T-helper 1 cell treated with Interleukin-12 subunit alpha and Interleukin-12 subunit beta and Interleukin-4 antibody, amounts not matched to agents 30 ng/mL and 1 ng/mL, for 36 hours (primary cell): Measurements from ENCODE around the gene TMEM87A. TPM values are rescaled to one million over a fixed set of nuclear protein-coding genes. Genes with fewer than 3 reads are reported as not detected.
"Not testable (repeated sequence)": the region's sequence is repeated elsewhere in the genome, so short reads cannot be mapped to it uniquely, and the experiment has no call there.

Source experiments
- intact Hi-C: fragments of 100-400 bp; cut with micrococcal nuclease; formaldehyde crosslinking; loops from one replicate; pipeline ENCODE4 v1.15.1; 2024
- total RNA-seq: library from RNA; stranded (reverse); gene quantifications from 2 replicates; pipeline ENCODE4 v1.2.3, GENCODE V29; 2022

Gene TMEM87A, protein sequence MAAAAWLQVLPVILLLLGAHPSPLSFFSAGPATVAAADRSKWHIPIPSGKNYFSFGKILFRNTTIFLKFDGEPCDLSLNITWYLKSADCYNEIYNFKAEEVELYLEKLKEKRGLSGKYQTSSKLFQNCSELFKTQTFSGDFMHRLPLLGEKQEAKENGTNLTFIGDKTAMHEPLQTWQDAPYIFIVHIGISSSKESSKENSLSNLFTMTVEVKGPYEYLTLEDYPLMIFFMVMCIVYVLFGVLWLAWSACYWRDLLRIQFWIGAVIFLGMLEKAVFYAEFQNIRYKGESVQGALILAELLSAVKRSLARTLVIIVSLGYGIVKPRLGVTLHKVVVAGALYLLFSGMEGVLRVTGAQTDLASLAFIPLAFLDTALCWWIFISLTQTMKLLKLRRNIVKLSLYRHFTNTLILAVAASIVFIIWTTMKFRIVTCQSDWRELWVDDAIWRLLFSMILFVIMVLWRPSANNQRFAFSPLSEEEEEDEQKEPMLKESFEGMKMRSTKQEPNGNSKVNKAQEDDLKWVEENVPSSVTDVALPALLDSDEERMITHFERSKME
- 44.2 and 47.0 TPM in 2 replicates for total RNA-seq

DNA sequence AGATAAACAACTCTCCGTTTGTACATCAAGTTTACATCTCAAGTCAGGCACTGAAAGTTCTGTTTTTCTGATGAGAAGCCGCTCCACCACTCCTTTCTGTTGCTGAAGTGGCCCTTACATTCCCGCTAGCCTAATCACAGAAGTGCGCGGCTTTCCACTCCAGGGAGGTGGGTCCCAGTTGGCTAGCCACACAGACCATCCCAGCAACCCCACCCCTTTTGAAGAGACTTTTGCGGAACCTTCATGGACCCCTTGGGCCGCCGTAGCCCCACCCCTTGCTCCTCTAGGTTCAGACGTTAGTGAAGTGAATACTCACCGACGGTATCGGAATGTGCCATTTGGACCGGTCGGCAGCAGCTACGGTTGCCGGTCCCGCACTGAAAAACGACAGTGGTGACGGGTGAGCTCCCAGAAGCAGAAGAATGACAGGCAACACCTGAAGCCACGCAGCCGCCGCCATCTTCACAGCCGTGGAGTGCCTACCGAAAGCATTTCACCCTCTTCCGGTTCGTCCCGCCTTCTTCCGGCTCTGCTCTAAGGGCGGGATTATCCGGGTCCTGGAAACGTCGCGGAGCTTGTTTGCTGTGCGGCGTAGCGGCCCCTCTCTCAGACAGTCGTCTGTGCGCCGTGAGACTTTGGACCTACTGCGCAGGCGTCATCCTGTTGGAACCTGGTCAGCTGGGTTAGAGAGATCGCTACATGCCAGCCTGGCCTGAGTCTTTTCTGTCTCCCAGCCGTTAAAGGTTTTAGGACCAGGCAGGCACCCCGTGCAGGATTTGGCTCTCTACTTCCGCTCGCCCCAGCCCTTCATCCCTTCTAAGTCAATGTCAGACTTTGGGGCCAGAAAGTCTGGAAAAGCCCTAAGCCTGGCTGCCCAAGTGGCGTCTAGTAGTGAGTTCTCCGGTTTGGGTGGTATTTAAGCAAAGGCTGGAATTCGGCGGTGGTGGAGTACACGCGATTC is at the start of gene TMEM87A, which contains the start of gene GANC:
Gene TMEM87A (minus strand): TSS at position 495 of the 961 bp plus-strand sequence. CDS start 35 bp downstream, at position 460.
Gene GANC (plus strand): TSS at position 263 of the 961 bp plus-strand sequence. CDS start 1,281 bp downstream, outside the sequence.
- intact Hi-C loops = loop anchor here (1.0 to 10.0 kb wide), 22 partner anchors 30 to 1552 kb away; partner anchors contain the start of genes CDAN1, CHP1, EHD4 and EXD1

DNA sequence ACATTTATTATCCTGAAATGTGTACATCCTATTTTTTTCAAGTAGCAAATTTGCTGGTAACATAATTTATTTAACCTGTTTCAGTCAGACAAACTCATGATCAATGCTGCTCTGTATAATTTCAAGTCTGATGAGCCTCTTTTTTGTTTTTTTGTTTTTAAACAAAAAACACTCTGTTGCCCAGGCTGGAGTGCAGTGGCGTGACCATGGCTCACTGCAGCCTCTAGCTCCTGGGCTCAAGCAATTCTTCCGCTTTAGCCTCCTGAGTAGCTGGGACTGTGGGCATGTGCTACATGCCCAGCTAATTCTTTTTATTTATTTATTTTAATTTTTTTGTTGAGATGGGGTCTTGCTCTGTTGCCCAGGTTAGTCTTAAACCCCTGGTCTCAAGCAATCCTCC is 46.0 kb upstream of the TMEM87A start:
- intact Hi-C loops = no loop called here

DNA sequence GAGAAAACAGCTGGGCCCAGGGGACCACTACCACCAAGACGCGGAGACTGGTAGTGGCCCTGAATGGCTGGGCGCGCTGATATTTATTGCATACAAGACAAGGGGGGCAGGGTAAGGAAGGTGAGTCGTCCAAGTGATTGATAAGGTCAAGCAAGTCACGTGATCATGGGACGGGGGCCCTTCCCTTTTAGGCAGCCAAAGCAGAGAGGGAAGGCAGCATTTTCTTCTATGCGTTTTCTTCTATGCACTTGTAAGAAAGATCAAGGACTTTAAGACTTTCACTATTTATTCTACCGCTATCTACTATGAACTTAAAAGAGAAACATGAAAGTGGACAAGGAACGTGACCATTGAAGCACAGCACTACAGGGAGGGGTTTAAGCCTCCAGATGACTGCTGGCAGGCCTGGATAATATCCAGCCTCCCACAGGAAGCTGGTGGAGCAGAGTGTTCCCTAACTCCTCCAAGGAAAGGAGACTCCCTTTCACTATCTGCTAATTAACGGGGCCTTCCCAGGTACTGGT is 43.1 kb upstream of the TMEM87A start:
- intact Hi-C loops = not testable (repeated sequence)

DNA sequence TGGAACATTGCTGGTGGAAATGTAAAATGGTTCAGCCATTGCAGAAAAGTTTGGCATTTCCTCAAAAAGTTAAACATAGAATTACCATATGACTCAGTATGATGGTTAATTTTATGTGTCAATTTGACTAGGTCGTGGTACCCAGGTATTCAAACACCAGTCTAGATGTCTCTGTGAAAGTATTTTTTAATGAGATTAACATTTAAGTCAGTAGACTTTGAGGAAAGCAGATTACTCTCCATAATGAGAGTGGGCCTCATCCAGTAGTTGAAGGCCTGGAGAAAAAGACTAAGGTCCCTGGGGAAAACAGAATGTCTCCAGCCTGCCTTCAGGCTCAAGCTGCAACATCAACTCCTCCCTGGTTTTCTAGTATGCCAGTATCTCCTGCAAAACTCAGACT is 42.3 kb upstream of the TMEM87A start:
- intact Hi-C loops = no loop called here

DNA sequence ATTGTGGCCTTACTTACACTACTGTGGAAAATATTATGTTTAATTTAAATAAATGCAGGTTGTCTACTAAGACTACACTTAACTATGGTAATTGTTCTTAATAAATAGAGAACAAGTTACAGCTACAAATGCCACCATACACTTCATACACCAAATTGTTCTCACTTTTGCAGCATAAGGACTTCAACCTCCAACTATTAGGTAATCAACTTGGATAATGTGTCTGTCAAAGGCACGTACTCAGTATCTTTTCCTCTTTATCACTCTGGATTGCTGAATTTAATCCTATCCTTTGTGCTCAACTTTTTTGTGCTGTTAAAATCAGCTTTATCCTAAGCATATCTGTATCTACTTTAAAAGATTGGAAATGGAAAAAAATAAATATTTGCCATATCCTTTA is 41.6 kb upstream of the TMEM87A start:
- intact Hi-C loops = no loop called here

DNA sequence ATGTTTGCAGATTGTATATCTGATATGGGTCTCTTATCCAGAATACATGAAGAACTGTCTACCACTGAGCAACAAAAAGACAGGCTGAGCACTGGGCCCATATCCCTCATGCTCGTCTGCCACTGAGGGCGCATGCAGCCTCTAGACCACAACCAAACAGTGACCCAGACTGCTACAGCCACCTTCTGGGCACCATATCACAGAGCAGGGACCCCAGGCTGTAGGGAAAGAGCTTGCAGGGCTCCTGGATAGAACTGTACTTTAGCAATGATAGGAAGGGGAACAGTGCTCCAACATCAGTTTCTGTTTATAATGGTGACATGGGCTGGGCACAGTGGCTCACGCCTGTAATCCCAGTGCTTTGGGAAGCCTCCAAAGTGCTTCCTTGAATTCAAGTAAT is 40.2 kb upstream of the TMEM87A start:
- intact Hi-C loops = no loop called here

DNA sequence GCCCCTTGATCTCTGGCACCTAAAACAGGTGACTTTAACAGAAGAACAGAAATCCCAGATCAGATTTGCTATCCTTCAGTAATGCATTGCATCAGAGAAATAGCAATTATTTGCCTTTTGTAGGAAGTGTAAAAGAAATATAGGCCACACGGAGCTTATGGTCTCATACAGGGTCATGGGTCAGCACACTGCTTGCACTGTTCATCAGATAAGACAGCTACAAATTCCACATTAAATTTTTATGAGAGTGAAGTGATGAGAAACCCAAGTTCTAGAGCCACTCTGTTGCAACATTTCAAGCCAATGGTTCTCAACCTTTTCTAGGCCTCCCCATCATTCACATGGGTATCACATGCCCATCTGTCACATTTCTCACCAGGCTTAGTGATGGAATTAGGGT is 33.4 kb upstream of the TMEM87A start:
- intact Hi-C loops = no loop called here

DNA sequence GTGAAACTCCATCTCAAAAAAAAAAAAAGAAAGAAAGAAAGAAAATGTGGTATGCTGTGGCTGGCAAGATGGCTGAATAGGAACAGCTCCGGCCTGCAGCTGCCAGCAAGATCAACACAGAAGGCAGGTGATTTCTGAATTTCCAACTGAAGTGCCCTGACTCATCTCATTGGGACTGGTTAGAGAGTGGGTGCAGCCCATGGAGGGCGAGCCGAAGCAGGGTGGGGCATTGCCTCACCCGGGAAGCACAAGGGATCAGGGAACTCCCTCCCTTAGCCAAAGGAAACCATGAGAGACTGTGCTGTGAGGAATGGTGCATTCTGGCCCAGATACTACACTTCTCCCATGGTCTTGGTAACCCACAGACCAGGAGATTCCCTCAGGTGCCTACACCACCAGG is 27.8 kb upstream of the TMEM87A start:
- intact Hi-C loops = not testable (repeated sequence)

DNA sequence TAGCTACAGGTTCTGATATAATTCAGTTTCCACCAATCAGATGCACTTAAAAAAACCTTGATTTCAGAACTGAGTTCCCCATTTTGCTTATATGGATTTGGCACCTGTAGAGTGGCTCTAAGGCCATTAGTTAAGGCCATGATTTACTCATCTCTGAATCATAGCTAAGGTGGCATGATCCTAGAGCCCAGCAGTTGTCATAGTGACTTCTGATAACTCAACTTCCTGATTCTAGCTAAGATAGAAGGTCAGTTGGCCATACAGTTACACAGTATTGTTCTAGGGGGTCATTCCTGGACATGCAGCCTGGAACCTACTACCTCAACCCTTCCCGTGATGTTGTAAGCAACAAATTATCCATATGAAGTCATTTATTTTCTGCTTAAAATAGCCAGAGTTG is 15.9 kb upstream of the TMEM87A start:
- intact Hi-C loops = no loop called here

DNA sequence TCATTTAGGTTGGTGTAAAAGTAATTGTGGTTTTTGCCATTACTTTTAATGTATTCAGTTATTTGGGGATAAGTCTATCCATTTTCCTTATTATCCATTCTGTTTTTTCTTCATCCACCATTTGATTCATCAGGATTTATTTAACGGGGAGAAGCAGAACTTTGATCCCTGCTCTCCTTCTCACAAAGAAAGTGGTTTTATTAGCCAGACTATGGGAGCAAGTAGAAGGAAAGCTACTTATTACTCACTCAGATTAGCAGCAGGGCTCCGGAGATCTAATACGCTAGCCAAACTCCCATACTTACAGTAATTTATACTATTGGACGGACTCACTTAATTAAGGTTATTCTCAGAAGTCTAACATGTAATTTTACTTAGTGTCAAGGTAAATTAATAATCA is 14.7 kb upstream of the TMEM87A start:
- intact Hi-C loops = no loop called here

DNA sequence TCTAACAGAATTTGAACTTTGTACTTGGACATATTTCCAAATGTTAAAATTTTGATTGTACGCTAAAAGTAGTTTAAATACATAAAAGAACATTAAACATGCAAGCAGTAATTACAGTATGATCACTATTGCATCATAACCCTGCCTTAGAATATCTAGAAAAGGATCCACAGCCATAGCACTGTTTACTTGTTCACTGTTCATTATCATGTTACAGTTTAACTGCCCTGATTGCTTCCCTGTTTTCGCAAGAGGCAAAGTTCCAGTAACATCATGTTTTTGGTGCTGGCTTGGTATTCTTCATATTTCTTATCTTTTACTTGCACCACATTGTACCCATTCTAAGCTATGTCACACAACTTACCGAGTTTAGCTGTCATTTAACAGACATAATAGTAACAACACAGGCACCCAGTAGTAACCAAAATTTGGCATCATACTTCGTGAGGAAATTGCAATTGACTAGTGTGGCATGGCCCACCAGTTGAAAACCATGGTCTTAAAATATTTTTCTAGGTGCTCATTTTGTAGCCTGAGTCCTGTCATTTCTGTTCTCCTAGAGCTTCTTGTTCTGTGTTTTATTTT is 13.3 kb upstream of the TMEM87A start:
- intact Hi-C loops = no loop called here

DNA sequence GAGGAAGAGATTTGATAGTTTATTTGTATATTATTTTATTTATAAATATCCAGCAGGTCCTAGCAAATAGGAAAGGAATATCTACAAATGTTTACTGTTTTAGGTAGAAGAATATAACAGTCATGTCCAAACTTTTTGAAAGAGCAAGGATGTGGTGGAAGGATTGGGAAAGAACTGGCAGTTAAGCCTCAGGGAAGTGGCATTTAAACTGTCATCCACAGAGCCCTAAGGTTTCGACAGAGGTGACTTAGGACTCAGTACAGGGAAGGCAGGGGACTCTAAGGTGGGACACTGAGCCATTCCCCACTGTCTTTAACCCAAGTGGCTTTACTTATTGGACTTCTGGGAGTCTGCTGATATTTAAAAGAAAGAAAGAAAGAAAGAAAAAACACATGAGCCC is 11.8 kb upstream of the TMEM87A start:
- intact Hi-C loops = no loop called here

DNA sequence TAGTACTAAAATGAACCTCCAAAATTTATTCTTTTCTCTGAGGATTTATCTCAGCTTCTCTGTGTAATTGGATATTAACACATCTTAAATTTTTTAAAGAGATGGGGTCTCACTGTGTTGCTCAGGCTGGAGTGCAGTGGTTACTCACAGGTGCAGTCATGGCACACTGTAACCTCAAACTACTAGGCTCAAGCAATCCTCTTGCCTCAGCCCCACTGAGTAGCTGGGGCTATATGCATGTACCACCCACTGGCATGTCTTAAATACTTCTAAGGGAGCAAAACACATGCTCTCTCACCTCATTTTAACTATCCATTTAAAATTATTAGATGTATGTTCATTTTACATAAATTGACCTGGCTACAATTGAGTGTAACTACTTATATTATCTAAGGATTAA is 11.3 kb upstream of the TMEM87A start:
- intact Hi-C loops = no loop called here

DNA sequence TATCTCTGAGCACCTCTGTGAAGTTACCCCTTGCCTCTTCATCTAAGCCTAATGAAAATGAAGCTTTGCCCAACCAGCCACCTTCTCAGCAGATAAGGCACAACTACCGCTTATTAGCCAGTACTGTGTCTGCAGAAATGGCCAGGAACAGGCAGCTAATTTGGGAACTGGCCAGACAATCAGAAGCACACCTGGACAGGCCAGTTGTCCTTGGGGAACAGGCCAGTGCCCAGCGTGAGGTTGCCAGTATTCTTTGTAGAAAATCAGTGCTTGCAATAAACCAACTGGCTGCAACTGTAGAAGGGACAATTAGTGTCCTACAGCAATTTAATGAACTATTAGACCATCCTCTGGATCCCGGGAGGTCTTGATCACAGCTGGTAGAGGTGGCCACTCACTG is 10.4 kb upstream of the TMEM87A start:
- intact Hi-C loops = no loop called here

DNA sequence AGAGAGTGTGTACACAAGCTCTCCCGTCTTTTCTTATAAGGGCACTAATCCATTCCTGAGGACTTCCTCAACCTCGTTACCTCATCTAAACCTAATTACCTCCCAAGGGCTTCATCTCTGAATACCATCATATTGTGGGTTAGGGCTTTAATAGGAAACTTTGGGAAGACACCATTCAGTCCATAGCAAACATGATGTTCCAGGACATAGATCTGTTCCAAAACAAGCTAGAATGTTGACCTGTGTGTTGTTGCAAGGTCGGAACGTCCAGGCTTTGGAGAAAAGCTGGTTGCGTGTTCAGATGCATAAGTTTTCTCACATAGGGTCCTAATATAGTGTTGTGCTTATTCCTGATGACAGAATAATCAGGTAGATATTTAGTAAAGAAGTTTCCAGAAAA is 9.7 kb upstream of the TMEM87A start:
- intact Hi-C loops = no loop called here

DNA sequence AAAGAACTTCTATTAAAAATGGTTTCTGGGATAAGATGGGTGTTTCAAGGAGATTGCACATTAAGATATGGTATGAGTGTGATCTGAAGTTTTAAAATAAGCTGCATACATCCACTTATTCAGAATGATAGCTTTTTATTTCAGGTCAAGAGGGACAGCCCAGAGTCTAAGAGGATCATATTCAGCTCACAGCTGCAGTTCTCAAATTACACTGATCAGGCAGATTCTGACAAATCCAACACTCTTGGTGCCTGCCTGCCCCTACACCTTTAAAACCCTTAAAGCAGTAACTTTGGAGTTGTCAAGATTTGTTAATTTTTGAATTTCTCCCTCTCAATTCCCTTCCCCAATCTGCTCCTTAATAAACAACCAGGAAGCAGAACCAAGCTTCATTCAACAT is 9.1 kb upstream of the TMEM87A start:
- intact Hi-C loops = no loop called here

DNA sequence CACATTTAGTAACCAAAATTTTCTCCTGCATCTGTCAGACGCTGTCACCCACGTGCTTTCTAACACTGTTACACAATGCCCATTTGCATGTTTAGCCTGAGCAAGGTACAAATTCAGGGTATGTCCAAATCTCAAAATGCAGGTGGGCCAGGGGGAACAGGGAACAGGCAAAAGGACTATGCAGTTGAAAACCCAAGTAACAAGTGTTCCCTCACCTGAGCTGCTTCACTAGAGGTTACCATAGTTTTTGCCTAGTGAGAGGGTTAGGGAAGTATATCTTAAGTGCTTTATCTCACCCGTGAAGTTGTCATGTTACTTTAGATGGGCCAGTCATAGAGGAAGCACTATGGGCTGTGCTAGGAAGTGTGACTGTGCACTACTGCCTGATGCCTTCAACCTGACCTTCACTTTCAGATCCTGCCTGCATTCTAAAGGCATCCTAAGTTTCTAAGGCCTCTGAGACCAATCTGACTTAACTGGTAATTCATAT is 6.0 kb upstream of the TMEM87A start:
- intact Hi-C loops = loop anchor here (10.0 kb wide), 6 partner anchors 734 to 1546 kb away; partner anchors contain the start of genes CHP1, EXD1, MFAP1 and RPAP1

DNA sequence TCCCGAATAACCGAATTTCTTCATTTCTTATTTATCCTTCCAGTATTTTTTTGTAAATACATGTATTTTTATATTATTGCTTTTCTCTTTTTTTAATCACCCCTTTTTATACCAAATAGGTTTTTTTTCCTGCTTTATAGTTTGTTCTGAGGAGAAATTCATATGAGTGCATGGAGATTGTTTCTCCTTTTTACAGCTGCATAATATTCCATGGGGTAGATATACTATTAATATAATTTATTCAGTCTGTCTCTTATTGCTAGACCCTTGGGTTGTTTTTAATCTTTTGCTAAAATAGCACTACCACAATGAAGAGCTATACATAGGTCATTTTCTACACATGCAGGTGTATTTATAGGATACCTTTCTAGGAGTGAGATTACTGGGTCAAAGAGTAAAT is 3.5 kb upstream of the TMEM87A start:
- intact Hi-C loops = loop anchor here (10.0 kb wide), 6 partner anchors 732 to 1548 kb away; partner anchors contain the start of genes CHP1, EXD1, MFAP1 and RPAP1

DNA sequence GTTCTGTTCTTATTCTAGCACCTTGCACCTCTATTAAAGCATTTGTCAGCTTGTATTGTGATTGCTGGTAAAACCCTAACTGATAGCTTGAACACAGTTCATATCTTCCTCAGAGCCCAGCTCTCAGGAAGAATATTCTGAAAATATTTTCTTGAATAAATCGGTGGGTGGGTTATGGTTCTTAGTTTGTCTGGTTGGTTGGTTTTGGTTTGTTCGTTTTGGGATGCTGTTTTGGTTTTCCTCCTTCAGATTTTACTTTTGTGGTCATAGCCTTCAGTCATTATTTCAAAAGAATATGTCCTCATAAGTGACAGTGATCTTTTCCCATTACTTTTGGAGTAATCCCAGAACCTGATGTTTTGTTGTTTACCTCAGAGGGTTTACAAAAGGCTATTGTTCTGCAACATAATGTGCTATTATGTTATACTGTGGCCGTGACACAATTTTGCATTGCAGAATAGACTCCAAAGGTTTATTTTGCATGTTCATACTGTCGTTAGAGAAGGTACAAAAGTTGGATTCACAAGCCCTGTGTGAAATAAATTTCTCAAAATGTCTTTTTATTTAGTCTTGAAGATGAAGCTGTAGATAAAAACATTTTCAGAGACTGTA is 2.7 kb upstream of the TMEM87A start:
- intact Hi-C loops = loop anchor here (2.0 to 10.0 kb wide), 7 partner anchors 375 to 1549 kb away; partner anchors contain the start of genes CHP1, EXD1, MFAP1 and RPAP1

DNA sequence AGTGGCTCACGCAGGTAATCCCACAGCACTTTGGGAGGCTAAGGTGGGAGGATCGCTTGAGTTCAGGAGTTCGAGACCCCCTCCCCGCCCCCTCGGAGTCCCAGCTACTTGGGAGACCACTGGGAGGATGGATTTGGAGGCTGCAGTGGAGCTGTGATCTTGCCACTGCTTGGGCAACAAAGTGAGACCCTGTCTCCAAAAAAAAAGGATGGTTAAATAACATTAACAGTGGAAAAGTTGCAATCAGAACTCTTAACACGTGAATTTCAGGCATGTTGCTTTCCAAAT is 1.4 kb upstream of the TMEM87A start:
- intact Hi-C loops = loop anchor here (2.0 to 10.0 kb wide), 11 partner anchors 376 to 1550 kb away; partner anchors contain the start of genes CDAN1, CHP1, EXD1 and MFAP1
